GM10248 (cell line): ENCODE results near the gene MCC.

Source experiments
- CTCF ChIA-PET: fragments of 300-600 bp; sonication (Branson Sonifier 250); formaldehyde crosslinking; extraction: SDS; loops from one replicate; lab custom pipeline; 2021; ENCODE audit warnings: antibody characterized with exemption; lab: Yijun Ruan, JAX
- POLR2A ChIA-PET: fragments of 350-650 bp; sonication (Branson Sonifier 250); formaldehyde crosslinking; extraction: SDS; loops from one replicate; lab custom pipeline; 2020; ENCODE audit warnings: antibody characterized with exemption; lab: Yijun Ruan, JAX
- DNase-seq: peaks from one replicate; pipeline ENCODE4 v3.0.0; 2012; ENCODE audit errors: extremely low spot score
- CTCF ChIP-seq: IDR thresholded peaks from 2 replicates; pipeline ENCODE4 v1.5.1; 2012; ENCODE audit warnings: mild to moderate bottlenecking, low read depth; ENCODE audit errors: extremely low read depth, missing control alignments, control extremely low read depth

MCC gene

GRCh38 chr5:113034182-113034773, 454.0 kb downstream of the MCC start:
- peak; percentile 6 for DNase-seq
- ChIA-PET POLR2A (no interaction called here), CTCF (interaction anchor here (1.0 kb wide), 1 partner anchor 9 kb away, joined by 3 read pairs; no protein-coding TSS in a partner anchor)
- no peak for TF ChIP-seq CTCF

- CTCF ChIA-PET = interaction anchor here (0.7 to 1.2 kb wide), 4 partner anchors 14 to 36 kb away, joined by 3 to 5 read pairs (median 3); no protein-coding TSS in a partner anchor
- no peak for TF ChIP-seq CTCF
- POLR2A ChIA-PET = no interaction called here
- DNase-seq = no peak
These were observed 456.7 kb downstream of the MCC start for GRCh38 chr5:113031557-113031956.

GRCh38 chr5:113031104-113031503, 457.1 kb downstream of the MCC start:
- CTCF ChIA-PET = interaction anchor here (1.0 to 1.2 kb wide), 3 partner anchors 14 to 35 kb away, joined by 3 to 5 read pairs (median 3); no protein-coding TSS in a partner anchor
- POLR2A ChIA-PET = no interaction called here
- no peak for TF ChIP-seq CTCF

GRCh38 chr5:113029614-113030013, 458.6 kb downstream of the MCC start:
- no peak for DNase-seq
- CTCF ChIA-PET = interaction anchor here (2.5 kb wide), 1 partner anchor 34 kb away, joined by 9 read pairs; no protein-coding TSS in a partner anchor
- TF ChIP-seq CTCF = no peak
- POLR2A ChIA-PET = no interaction called here

More at GRCh38 chr5:113031104-113031503, 457.1 kb downstream of the MCC start:
- no peak for DNase-seq

GRCh38 chr5:113027431-113027830, 460.8 kb downstream of the MCC start:
- POLR2A ChIA-PET = no interaction called here
- CTCF ChIA-PET = no interaction called here
- no peak for DNase-seq
- TF ChIP-seq CTCF = no peak

- POLR2A ChIA-PET = no interaction called here
- CTCF ChIA-PET = no interaction called here
- no peak for DNase-seq
- no peak for TF ChIP-seq CTCF
These were observed 461.2 kb downstream of the MCC start for GRCh38 chr5:113027015-113027414.
